Activated naive CD8-positive, alpha-beta T cell treated with anti-CD3 and anti-CD28 coated beads, Interleukin-2, amount 50 U/mL, for 16 hours (primary cell): Measurements from ENCODE around the gene C1RL.
"Not testable (repeated sequence)": the region's sequence is repeated elsewhere in the genome, so short reads cannot be mapped to it uniquely, and the experiment has no call there.

Source experiments
- DNase-seq: peaks from one replicate; pipeline ENCODE4 v3.0.0-alpha.2; 2020; ENCODE audit warnings: low read depth, low spot score

The C1RL gene

GRCh38 chr12:7065073-7065623 lies 43.9 kb downstream of the C1RL start:
- no peak for DNase-seq

GRCh38 chr12:7064516-7064915 lies 44.5 kb downstream of the C1RL start:
- DNase-seq: no peak

- no peak for DNase-seq
These were observed 47.4 kb downstream of the C1RL start for GRCh38 chr12:7061596-7061995.

GRCh38 chr12:7061138-7061537 lies 47.9 kb downstream of the C1RL start:
- DNase-seq: no peak

- no peak for DNase-seq
These were observed 48.6 kb downstream of the C1RL start, which contains the start of gene C1S for GRCh38 chr12:7060353-7060954. C1S (plus strand) TSS chr12:7060718; CDS start chr12:7061913, 1,195 bp downstream.

- DNase-seq: no peak
These were observed 49.2 kb downstream of the C1RL start for GRCh38 chr12:7059780-7060179.

GRCh38 chr12:7058850-7059395 lies 50.1 kb downstream of the C1RL start:
- no peak for DNase-seq

GRCh38 chr12:7058163-7058845 lies 50.7 kb downstream of the C1RL start:
- no peak for DNase-seq

- DNase-seq: not testable (repeated sequence)
These were observed 53.3 kb downstream of the C1RL start for GRCh38 chr12:7055736-7056135.

- no peak for DNase-seq
These were observed 54.1 kb downstream of the C1RL start for GRCh38 chr12:7054925-7055324.

GRCh38 chr12:7049973-7050372 lies 59.0 kb downstream of the C1RL start:
- DNase-seq: not testable (repeated sequence)

- not testable (repeated sequence) for DNase-seq
These were observed 59.5 kb downstream of the C1RL start for GRCh38 chr12:7049445-7049951.

GRCh38 chr12:7047306-7047705 lies 61.7 kb downstream of the C1RL start:
- no peak for DNase-seq

GRCh38 chr12:7046383-7047105 lies 62.5 kb downstream of the C1RL start:
- DNase-seq: no peak

GRCh38 chr12:7045913-7046312 lies 63.1 kb downstream of the C1RL start:
- DNase-seq: no peak
